RPMI7951 (cell line): ENCODE data around the gene PIK3R1. TPM values are rescaled to one million over a fixed set of nuclear protein-coding genes. Genes with fewer than 3 reads are reported as not detected.
"Not testable (repeated sequence)": the region's sequence is repeated elsewhere in the genome, so short reads cannot be mapped to it uniquely, and the experiment has no call there.

ENCODE experiments used
- DNase-seq: peaks from one replicate; pipeline ENCODE4 v3.0.0-alpha.2; 2012; ENCODE audit warnings: low read depth
- total RNA-seq: library from RNA; depleted of rRNA; stranded (reverse); fragments of >200 nt; shearing (Covaris generic); gene quantifications from 2 replicates; pipeline ENCODE4 v1.2.3, GENCODE V29; 2014

Gene PIK3R1
- total RNA-seq, 1 experiment from 2014 or later, result 24.5 TPM

GRCh38 chr5:68193481-68194036 lies 22.0 kb upstream of the PIK3R1 start:
- no peak for DNase-seq

- no peak for DNase-seq
Measured at GRCh38 chr5:68194386-68194785, 21.2 kb upstream of the PIK3R1 start.

GRCh38 chr5:68195137-68195536 lies 20.4 kb upstream of the PIK3R1 start:
- DNase-seq, result no peak

DNA sequence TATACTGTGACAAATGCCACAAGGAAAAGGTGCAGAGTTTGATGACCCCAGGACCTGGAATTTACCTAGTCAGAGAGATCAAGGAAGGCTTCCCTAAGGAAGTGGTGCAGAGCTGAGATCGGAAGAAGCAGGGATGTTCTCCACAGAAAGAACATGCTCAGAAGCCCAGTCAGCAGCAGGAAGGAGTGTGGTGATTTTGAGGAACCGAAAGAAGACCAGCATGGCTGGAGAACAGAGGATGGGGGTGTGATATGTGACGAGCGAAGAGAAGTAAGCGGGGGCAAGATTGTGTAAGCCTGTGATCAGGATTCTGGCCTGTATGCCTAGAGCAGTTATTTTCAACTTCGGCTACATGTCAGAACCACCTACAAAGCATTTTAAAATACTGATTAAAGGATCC lies 18.7 kb upstream of the PIK3R1 start:
- no peak for DNase-seq

GRCh38 chr5:68200288-68200687 lies 15.3 kb upstream of the PIK3R1 start:
- no peak for DNase-seq

DNA sequence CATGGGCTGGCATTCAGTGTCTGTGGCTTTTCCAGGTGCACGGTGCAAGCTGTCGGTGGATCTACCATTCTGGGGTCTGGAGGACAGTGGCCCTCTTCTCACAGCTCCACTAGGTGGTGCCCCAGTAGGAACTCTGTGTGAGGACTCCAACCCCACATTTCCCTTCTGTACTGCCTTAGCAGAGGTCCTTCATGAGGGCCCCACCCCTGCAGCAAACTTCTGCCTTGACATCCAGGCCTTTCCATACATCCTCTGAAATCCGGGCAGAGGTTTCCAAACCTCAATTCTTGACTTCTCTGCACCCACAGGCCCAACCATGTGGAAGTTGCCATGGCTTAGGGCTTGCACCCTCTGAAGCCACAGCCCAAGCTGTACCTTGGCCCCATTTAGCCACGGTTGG lies 4.9 kb upstream of the PIK3R1 start:
- DNase-seq, result not testable (repeated sequence)

DNA sequence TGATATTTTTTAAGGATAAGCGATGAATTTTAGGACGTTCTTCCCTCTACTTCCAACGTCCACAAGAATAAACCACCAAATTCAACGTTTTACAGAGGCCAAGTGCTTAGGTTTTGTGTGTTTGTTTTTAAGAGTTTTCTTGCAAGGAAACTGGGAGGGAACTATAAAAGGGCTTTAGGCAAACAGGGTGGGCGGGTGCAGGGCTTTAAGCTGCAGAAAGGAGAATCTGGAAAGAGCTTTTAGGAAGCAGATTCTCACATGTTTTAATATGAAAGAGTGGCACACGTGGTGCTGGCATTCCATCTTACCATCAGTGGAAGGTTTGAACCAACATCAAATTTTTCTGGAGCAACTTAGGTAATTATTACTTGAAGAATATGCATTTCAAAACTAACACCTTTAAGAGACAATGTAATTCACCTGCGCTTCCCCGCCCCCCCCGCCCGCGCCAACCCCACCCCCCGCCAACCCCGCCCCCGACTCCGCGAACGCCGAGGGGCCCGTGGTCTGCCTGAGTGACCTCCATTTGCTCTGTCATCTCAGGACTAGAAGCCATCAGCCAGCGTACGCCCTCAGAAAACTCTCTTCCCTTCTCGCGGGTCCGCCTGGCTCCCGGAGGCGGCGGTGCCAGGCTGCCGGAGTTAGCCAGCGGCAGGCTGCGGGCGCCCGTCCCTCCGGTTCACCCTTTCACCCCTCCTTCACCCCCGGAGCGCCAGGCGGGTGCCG lies 911 bp upstream of the PIK3R1 start:
- DNase-seq, result peak; percentile 32

DNA sequence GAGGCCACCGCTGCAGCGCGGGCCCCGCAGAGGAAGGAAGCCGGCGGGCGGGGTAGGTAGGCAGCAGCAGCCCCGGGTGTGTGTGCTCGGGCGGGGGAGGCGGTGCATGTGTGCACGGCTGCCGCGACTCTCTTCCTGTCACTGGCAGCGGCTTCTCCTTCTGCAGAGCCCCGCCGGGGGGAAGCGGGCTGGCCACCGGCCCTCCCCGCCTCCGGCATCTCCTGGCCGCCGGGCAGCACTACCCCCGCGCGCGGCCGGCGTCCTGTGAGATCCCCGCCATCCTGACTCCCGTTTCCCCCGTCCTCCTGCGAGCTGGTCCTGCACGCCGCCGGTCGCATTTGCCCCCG lies 315 bp downstream of the PIK3R1 start:
- no peak for DNase-seq

DNA sequence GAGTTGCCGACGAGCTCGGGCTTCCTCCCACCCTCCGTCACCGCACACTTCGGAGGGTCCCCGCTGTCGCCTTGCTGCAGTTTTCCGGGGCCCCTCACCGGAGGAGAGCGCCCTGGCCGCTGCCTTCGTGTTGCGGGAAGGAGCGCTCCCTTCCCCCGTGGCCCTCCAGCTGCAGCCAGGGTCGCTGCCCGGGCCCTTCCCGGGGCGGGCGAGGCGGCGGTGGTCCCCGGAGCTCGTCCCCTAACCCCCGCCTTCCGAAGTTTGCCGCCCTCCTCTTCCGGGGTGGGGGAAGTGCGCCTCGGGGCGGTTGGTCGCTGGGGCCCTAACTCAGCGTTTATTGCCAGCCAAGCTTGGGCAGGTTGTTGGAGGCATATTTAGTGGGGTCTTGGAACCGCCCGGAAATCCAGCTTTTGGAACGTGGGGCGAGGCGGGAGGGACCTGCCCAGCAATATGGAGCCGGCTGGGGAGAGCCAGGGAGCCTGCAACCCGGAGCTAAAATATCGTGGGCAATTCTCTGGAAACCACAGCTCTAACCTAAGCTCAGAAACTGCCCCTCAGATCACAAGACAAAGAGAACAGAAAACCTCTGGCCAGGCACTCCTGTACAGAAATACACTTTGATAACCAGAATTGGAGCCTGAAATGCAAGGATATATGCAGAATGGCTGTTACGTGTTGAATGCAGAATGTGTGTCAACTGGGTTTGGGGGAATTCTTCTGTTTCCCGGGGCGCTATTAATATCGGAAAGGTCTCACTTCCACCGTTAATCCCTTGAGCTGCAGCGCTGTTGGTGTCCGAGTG lies 890 bp downstream of the PIK3R1 start:
- DNase-seq, result peak; percentile 23

- DNase-seq, result peak; percentile 9
Measured at GRCh38 chr5:68217047-68217355, 1.4 kb downstream of the PIK3R1 start.

GRCh38 chr5:68217528-68217927 lies 2.0 kb downstream of the PIK3R1 start:
- DNase-seq, result peak; percentile 34

DNA sequence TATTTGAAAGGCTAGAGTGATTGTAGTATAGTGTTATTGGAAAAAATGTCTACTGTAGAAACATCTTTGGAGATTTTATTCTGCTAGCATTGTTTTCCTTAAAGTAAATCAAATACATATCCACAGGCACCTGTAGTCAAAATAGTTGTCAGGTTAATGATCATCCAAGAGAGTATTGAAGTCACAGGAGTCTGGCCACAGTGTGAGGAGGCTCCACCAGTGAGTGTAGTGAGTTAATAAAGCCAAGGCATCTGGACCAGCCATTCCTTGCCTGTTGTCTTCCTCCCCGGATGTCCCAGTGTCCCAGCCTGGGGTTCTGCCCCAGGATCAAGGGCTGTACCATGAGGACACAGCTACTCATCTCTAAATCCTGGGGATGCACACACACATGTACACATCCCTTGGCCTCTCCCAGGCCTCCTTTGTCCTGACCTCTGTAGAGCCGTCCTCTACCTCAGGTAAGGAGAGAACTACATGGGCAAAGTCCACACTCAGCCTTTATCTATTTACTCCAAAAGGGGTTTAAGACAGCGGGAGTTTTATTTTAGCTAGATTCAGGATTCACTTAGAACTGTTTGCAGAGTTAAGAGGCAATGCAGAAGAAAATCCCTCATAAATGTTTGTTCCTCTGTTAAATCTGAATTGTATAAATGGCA lies 3.7 kb downstream of the PIK3R1 start:
- no peak for DNase-seq

- no peak for DNase-seq
Measured at GRCh38 chr5:68220260-68220659, 4.7 kb downstream of the PIK3R1 start.

DNA sequence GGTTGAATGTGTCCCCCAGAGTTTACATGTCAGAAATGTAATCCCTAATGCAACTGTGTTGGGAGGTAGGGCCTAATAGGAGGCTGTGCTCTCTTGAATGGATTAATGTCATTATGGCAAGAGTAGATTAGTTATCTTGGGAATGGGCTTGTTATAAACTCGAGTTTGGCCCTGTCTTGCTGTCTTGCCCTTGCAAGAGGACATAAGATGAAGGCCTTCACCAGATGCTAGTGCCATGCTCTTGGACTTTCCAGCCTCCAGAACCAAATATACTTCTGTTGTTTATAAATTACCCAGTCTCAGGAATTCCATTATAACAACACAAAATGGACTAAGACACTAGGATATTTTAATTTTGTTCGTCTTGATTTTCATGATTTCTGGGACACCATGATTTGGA lies 5.4 kb downstream of the PIK3R1 start:
- no peak for DNase-seq

DNA sequence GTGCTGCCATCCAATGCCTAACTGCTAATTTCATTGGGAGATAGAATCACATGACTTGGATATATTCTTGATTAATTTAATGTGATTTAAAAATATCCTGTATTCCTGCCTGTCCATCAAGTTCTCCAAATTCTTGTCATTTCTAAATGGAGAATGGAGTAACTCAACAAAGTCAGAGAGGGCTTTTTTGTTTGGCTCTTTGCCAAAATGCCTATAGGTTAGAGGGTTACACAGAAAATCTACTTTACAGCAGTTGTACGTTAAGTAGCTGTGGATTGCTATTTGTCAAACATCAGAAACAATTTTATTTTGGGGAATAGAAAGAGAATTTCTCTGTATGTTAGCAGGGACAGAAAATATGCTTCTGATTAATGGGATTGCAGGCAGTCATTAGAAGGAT lies 5.9 kb downstream of the PIK3R1 start:
- DNase-seq, result no peak

GRCh38 chr5:68222310-68222709 lies 6.8 kb downstream of the PIK3R1 start:
- no peak for DNase-seq

DNA sequence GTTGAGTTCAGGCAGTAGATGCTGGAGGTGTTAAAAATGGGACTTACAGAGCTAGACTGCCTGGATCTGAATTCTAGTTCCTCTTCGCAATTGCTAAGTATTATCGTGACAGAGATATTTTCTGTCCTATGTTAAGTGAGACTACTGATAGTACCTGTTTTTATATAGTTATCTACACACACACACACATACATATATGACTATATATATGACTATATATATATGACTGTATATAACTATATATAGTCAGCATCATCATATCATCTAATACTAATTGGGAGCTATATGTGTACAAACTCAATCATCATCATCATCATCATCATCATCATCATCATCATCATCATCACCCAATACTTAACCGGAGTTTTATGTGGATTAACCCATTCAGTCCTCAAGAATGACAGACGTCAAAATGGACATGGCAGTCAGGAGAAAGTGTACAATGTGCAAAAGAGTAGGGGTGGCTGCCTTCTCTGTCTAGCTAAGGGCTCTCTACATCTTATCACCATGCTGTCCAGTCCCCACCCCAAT lies 7.3 kb downstream of the PIK3R1 start:
- no peak for DNase-seq

DNA sequence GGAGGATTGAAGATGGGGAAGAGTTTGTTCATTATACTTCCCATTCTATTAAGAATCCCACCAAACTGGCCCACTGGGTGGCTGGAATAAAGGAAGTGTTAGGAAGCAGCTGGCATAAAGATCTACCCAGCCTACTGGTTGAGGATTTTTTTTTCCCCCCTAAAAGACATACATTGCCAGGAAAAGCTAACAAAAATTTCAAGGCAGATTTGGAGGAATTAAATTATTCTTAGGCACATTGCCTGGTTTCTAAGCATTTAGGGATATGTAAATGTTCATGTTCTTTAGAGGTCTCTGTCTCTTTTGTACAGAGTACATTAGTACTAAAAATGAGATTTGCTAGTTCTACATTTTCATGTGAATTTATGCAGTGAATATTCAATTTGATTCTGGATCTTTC lies 8.3 kb downstream of the PIK3R1 start:
- DNase-seq, result no peak

- DNase-seq, result peak; percentile 17
Measured at GRCh38 chr5:68224509-68225187, 9.1 kb downstream of the PIK3R1 start.

DNA sequence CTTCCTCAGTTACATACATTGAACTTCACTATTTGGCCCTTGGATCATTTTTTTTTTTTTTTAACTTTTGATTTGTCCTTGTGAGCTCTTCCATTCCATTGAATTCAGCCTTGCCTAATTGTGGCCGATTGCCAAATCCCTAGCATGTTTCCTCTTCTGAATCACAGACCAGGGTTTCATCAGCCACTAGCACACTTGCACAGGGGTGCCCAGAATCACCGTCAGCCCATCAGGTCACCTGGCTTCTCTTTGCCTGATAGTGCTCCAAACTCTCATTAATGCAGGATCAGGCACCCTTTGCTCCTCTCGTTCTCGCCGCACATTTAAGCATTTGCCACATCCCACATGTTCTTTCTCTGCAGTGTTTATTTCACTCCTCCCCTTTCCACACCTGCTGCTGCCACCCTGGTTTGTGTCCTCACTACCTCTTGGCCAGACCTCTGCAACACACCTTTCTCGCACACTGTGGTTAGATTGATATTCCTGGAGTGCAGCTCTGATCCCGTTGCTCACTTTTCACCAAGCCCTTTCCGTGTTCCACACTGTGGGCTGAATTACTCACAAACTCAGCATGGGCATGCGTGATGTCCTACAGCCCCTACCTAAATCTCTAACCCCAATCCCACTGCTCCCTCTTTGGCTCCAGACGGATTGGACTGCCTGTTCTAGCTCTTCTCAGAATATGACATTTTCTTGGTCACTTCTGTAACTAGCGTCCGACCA lies 9.8 kb downstream of the PIK3R1 start:
- DNase-seq, result peak; percentile 74

DNA sequence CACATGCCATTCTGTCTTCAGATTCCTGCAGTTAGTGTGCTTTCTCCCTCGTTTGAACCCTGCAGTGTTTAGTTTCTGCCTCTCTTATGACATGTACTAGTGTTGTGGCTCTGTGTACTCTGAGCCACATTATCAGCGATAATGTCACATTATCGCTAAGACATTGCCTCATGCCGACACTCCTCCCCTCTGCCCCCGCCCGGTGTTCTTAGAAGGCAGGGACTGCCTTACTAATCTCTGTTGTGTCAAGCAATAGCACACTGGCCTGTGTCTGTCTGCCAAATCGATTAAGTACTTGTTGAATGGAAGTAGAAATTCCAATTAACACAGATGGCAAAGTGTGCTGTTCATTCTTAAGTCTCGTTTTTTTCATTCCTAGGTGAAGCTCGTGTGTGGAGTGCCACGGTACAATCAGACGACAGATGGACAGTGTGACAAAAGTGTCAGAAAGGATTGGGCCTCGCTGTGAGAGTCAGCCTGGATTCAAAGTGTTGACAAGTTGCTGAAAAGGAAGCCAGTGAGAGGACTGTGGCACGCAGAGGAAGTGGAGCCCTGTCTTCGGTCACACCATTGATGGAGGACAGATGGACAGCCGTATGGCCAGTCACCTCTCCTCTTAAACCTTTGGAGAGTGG lies 10.5 kb downstream of the PIK3R1 start:
- no peak for DNase-seq
